Suprapubic skin (tissue), 4 donors: Measurements from ENCODE around the gene ADCY5.

Source experiments
- POLR2A ChIP-seq, 2 donors: fragments of 450-650 bp; IDR thresholded peaks; one replicate each; pipeline ENCODE4 v1.6.1; 2017; ENCODE audit warnings: antibody characterized with exemption in 2 of 2, mild to moderate bottlenecking in 2 of 2, moderate library complexity in 2 of 2
- POLR2AphosphoS5 ChIP-seq, 3 donors: sonication (generic); formaldehyde crosslinking; IDR thresholded peaks; one replicate each; pipeline ENCODE4 v1.6.1; 2017; ENCODE audit warnings: antibody characterized with exemption in 3 of 3

- no peak for TF ChIP-seq POLR2AphosphoS5 (IDR thresholded peaks at IDR 0.05)
- no peak for TF ChIP-seq POLR2A (IDR thresholded peaks at IDR 0.05)
These were observed 97.4 kb downstream of the ADCY5 start for GRCh38 chr3:123351501-123351900.
